ENCODE measurements around the gene SLA2. TPM values are rescaled to one million over a fixed set of nuclear protein-coding genes. Genes with fewer than 3 reads are reported as not detected.

Gene SLA2
- total RNA-seq, 1 donor from 2014 or later = 0.67 TPM

GRCh38 chr20:36655004-36655403 lies 9.0 kb upstream of the SLA2 start:
- no peaks in the 10 kb centered on the region for H3K4me1 Mint-ChIP-seq
- TF ChIP-seq CTCF (IDR thresholded peaks at IDR 0.05) = no peak
- no peak for DNase-seq
- ATAC-seq (ENCODE audit: low read depth) = no peak
- ChIA-PET POLR2A (no interaction called here), CTCF (interaction anchor here (1.1 kb wide), 1 partner anchor 154 kb away, joined by 3 read pairs; no protein-coding TSS in a partner anchor)
- H3K4me3 Mint-ChIP-seq = no peak overlapping the region
- H3K9me3 Mint-ChIP-seq = no peaks in the 10 kb centered on the region
- H3K27me3 Mint-ChIP-seq = no peaks in the 10 kb centered on the region
- peaks cover 45% of the 10 kb centered on the region for H3K36me3 Mint-ChIP-seq (ENCODE audit: low read depth)
- intact Hi-C loops (cut with micrococcal nuclease) = no loop called here
- H3K27ac Mint-ChIP-seq = no peak overlapping the region

DNA sequence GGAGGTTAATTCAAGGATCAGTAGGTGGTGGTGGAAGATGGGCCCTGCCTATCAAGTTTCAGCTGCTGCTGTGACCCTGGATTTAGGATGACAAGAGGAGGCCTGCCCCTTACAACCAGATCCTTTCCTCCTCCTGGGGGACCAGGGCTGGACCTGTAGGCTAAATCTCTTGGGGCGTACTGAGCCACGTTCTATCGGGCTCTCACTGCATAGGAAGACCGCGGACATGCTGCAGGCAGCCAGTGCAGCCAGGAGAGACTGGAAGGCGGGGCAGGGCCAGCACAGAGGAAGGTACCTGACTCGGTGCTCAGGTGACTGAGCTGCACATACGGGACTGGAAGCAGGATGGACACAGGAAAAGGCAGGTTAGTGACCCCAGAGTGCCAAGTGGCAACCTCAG lies 8.5 kb upstream of the SLA2 start:
- ChIA-PET POLR2A (no interaction called here), CTCF (no interaction called here)
- no peak overlapping the region for H3K4me3 Mint-ChIP-seq
- H3K27ac Mint-ChIP-seq = no peak overlapping the region
- intact Hi-C loops (cut with micrococcal nuclease) = no loop called here
- no peaks in the 10 kb centered on the region for H3K27me3 Mint-ChIP-seq
- no peaks in the 10 kb centered on the region for H3K4me1 Mint-ChIP-seq
- DNase-seq (no peak), ATAC-seq (ENCODE audit: low read depth) (no peak)
- no peaks in the 10 kb centered on the region for H3K9me3 Mint-ChIP-seq
- no peak for TF ChIP-seq CTCF (IDR thresholded peaks at IDR 0.05)
- H3K36me3 Mint-ChIP-seq (ENCODE audit: low read depth) = peaks cover 45% of the 10 kb centered on the region

- intact Hi-C loops (cut with micrococcal nuclease) = no loop called here
- no peak for DNase-seq
- ChIA-PET CTCF (no interaction called here), POLR2A (interaction anchor here (0.6 kb wide), 1 partner anchor 230 kb away, joined by 5 read pairs; no protein-coding TSS in a partner anchor)
- Mint-ChIP-seq H3K4me3 (no peak overlapping the region), H3K36me3 (ENCODE audit: low read depth) (peaks cover 42% of the 10 kb centered on the region), H3K9me3 (no peaks in the 10 kb centered on the region), H3K27me3 (no peaks in the 10 kb centered on the region), H3K27ac (no peak overlapping the region), H3K4me1 (no peaks in the 10 kb centered on the region)
- TF ChIP-seq CTCF (IDR thresholded peaks at IDR 0.05) = no peak
- ATAC-seq (ENCODE audit: low read depth) = no peak
Measured at GRCh38 chr20:36653456-36653855, 7.5 kb upstream of the SLA2 start.

GRCh38 chr20:36647196-36648121 lies 1.5 kb upstream of the SLA2 start:
- H3K36me3 Mint-ChIP-seq (ENCODE audit: low read depth) = peaks cover 8% of the 10 kb centered on the region
- ATAC-seq (ENCODE audit: low read depth) (no peak), DNase-seq (no peak)
- ChIA-PET CTCF (interaction anchor here (0.5 to 1.5 kb wide), 3 partner anchors 41 to 283 kb away, joined by 3 to 4 read pairs (median 4); partner anchors contain the start of gene RAB5IF), POLR2A (interaction anchor here (0.7 kb wide), 1 partner anchor 40 kb away, joined by 7 read pairs; no protein-coding TSS in a partner anchor)
- no peaks in the 10 kb centered on the region for H3K9me3 Mint-ChIP-seq
- intact Hi-C loops (cut with micrococcal nuclease) = no loop called here
- no peak for TF ChIP-seq CTCF (IDR thresholded peaks at IDR 0.05)
- peak overlapping the region; percentile 35 for H3K27ac Mint-ChIP-seq
- peaks cover 24% of the 10 kb centered on the region for H3K4me1 Mint-ChIP-seq
- H3K27me3 Mint-ChIP-seq = no peaks in the 10 kb centered on the region
- H3K4me3 Mint-ChIP-seq = no peak overlapping the region

- DNase-seq (no peak), ATAC-seq (ENCODE audit: low read depth) (no peak)
- H3K4me1 Mint-ChIP-seq = peaks cover 24% of the 10 kb centered on the region
- H3K27ac Mint-ChIP-seq = peak overlapping the region; percentile 35
- H3K36me3 Mint-ChIP-seq (ENCODE audit: low read depth) = peaks cover 6% of the 10 kb centered on the region
- intact Hi-C loops (cut with micrococcal nuclease) = no loop called here
- no peak for TF ChIP-seq CTCF (IDR thresholded peaks at IDR 0.05)
- H3K27me3 Mint-ChIP-seq = no peaks in the 10 kb centered on the region
- ChIA-PET CTCF (interaction anchor here (1.2 to 1.5 kb wide), 2 partner anchors 41 to 162 kb away, joined by 4 read pairs; partner anchors contain the start of gene RAB5IF), POLR2A (interaction anchor here (0.7 to 1.3 kb wide), 2 partner anchors 39 to 41 kb away, joined by 7 to 8 read pairs; partner anchors contain the start of gene RAB5IF)
- H3K4me3 Mint-ChIP-seq = no peak overlapping the region
- H3K9me3 Mint-ChIP-seq = no peaks in the 10 kb centered on the region
Measured at GRCh38 chr20:36646678-36647077, 682 bp upstream of the SLA2 start.
